A673 (cell line): ENCODE measurements around the gene PRG3.

Source experiments
- CTCF ChIP-seq: fragments of 300-800, 200-600 bp; sonication (generic); conservative IDR thresholded peaks from 2 replicates; pipeline ENCODE4 v1.5.1; 2017; ENCODE audit warnings: low read depth, mild to moderate bottlenecking, antibody characterized with exemption, low read length, moderate library complexity, mixed read lengths
- EZH2 ChIP-seq: fragments of 200-600 bp; sonication (generic); IDR thresholded peaks from 2 replicates; pipeline ENCODE4 v1.6.1; 2017; ENCODE audit warnings: borderline replicate concordance, low read depth, mild to moderate bottlenecking, mixed read lengths, antibody characterized with exemption, low read length; ENCODE audit not compliant: poor library complexity, severe bottlenecking

GRCh38 chr11:57375490-57375889 lies 5.5 kb downstream of the PRG3 start:
- TF ChIP-seq CTCF (no peak), EZH2 (no peak)
